Liver (tissue), 9 donors: ENCODE results near the gene WWOX. TPM values are rescaled to one million over a fixed set of nuclear protein-coding genes. Genes with fewer than 3 reads are reported as not detected.

Experiments used
- DNase-seq: peaks from one replicate; pipeline ENCODE4 v3.0.0-alpha.2; 2017; ENCODE audit warnings: low spot score
- H3K27ac ChIP-seq, 2 donors: one replicate each; pipeline ENCODE4 v1.7.0; 2013; ENCODE audit warnings: inconsistent platforms in 2 of 2, low read length in 2 of 2, control low read depth in 1 of 2, low read depth in 1 of 2, mild to moderate bottlenecking in 1 of 2
- H3K27me3 ChIP-seq, 4 donors: one replicate each; pipeline versions ENCODE4 v1.6.1 to v1.7.0; 2013; ENCODE audit warnings: low read length in 3 of 4, inconsistent platforms in 1 of 4, mild to moderate bottlenecking in 1 of 4, moderate library complexity in 1 of 4; ENCODE audit not compliant: control insufficient read depth in 4 of 4, insufficient read depth in 4 of 4
- H3K36me3 ChIP-seq, 4 donors: one replicate each; pipeline versions ENCODE4 v1.6.1 to v1.7.0; 2013; ENCODE audit warnings: low read length in 3 of 4, mild to moderate bottlenecking in 3 of 4, low read depth in 1 of 4, moderate library complexity in 1 of 4; ENCODE audit not compliant: control insufficient read depth in 4 of 4, insufficient read depth in 3 of 4
- H3K4me1 ChIP-seq, 4 donors: one replicate each; pipeline versions ENCODE4 v1.6.1 to v1.7.0; 2013; ENCODE audit warnings: low read length in 3 of 4, mild to moderate bottlenecking in 3 of 4, moderate library complexity in 1 of 4; ENCODE audit not compliant: control insufficient read depth in 4 of 4, insufficient read depth in 4 of 4
- H3K4me3 ChIP-seq, 3 donors: one replicate each; pipeline versions ENCODE4 v1.6.1 to v1.7.0; 2013; ENCODE audit warnings: low read length in 3 of 3, control low read depth in 1 of 3, low read depth in 1 of 3, mild to moderate bottlenecking in 1 of 3
- H3K9ac ChIP-seq, 2 donors: one replicate each; pipeline ENCODE4 v1.7.0; 2013; ENCODE audit warnings: low read length in 2 of 2, mild to moderate bottlenecking in 2 of 2, moderate library complexity in 2 of 2, control low read depth in 1 of 2, low read depth in 1 of 2
- H3K9me3 ChIP-seq, 4 donors: one replicate each; pipeline versions ENCODE4 v1.6.1 to v1.7.0; 2013; ENCODE audit warnings: low read length in 3 of 4; ENCODE audit not compliant: control insufficient read depth in 4 of 4
- ATF3 ChIP-seq: IDR thresholded peaks from 2 replicates; pipeline ENCODE4 v1.6.1; 2016; ENCODE audit warnings: antibody characterized with exemption
- EGR1 ChIP-seq, 2 donors: IDR thresholded peaks; 2 replicates each; pipeline ENCODE4 v1.6.1; 2016 to 2018; ENCODE audit warnings: antibody characterized with exemption in 2 of 2, low read depth in 2 of 2
- FOXA1 ChIP-seq: IDR thresholded peaks from 2 replicates; pipeline ENCODE4 v1.6.1; 2016; ENCODE audit warnings: antibody characterized with exemption
- FOXA2 ChIP-seq: IDR thresholded peaks from 2 replicates; pipeline ENCODE4 v1.6.1; 2016; ENCODE audit warnings: antibody characterized with exemption
- HNF4A ChIP-seq, 2 donors: conservative IDR thresholded peaks; 2 replicates each; pipeline ENCODE4 v1.6.1; 2016; ENCODE audit warnings: antibody characterized with exemption in 2 of 2, mild to moderate bottlenecking in 2 of 2
- HNF4G ChIP-seq: IDR thresholded peaks from 2 replicates; pipeline ENCODE4 v1.6.1; 2016; ENCODE audit warnings: antibody characterized with exemption
- JUND ChIP-seq, 2 donors: IDR thresholded peaks; 2 replicates each; pipeline ENCODE4 v1.6.1; 2016; ENCODE audit warnings: antibody characterized with exemption in 2 of 2
- MAX ChIP-seq: IDR thresholded peaks from 2 replicates; pipeline ENCODE4 v1.6.1; 2016; ENCODE audit warnings: antibody characterized with exemption
- NR2F2 ChIP-seq: IDR thresholded peaks from 2 replicates; pipeline ENCODE4 v1.6.1; 2016; ENCODE audit warnings: antibody characterized with exemption
- RAD21 ChIP-seq, 2 donors: IDR thresholded peaks; 2 replicates each; pipeline ENCODE4 v1.6.1; 2016; ENCODE audit warnings: antibody characterized with exemption in 2 of 2, mild to moderate bottlenecking in 2 of 2
- REST ChIP-seq: IDR thresholded peaks from 2 replicates; pipeline ENCODE4 v1.6.1; 2016; ENCODE audit warnings: antibody characterized with exemption, mild to moderate bottlenecking
- SP1 ChIP-seq: IDR thresholded peaks from 2 replicates; pipeline ENCODE4 v1.6.1; 2018; ENCODE audit warnings: antibody characterized with exemption, mild to moderate bottlenecking
- TAF1 ChIP-seq: conservative IDR thresholded peaks from 2 replicates; pipeline ENCODE4 v1.6.1; 2016; ENCODE audit warnings: antibody characterized with exemption, mild to moderate bottlenecking
- YY1 ChIP-seq: IDR thresholded peaks from 2 replicates; pipeline ENCODE4 v1.6.1; 2016; ENCODE audit warnings: antibody characterized with exemption, mild to moderate bottlenecking
- WGBS: extraction: QIAGEN DNeasy Blood & Tissue Kit; methylation state at CpG from one replicate; pipeline ENCODE4 v1.1.7; 2013; 5-methylcytosine and 5-hydroxymethylcytosine counted together
- polyA plus RNA-seq, 2 donors: library from polyadenylated mRNA; stranded (reverse) in 1 of 2; unstranded in 1 of 2; fragments of 200-250 nt in 1 of 2; fragments of >200 nt in 1 of 2; fragmentation: Nextera tagmentation in 1 of 2; extraction: Ambion mirVana in 1 of 2; gene quantifications; one replicate each; pipeline versions ENCODE4 v1.2.1 to v1.2.3, GENCODE V29; 2013 to 2015
- total RNA-seq, 2 donors: library from RNA; depleted of rRNA; stranded (reverse); fragments of >200 nt; gene quantifications; one replicate each; pipeline ENCODE4 v1.2.3, GENCODE V29; 2014
- TF ChIP-seq, protein P1 (sequence below): fragments of 150-350 bp; IDR thresholded peaks from 2 replicates; pipeline ENCODE4 v1.5.1; 2017; ENCODE audit warnings: improper control_type of control experiment, low read depth, low read length; ENCODE audit not compliant: missing input control
- donor health status: healthy.
- donor health status: healthy.
- donor health status: healthy.
- donor health status: healthy.
- donor health status: healthy.

Gene WWOX
- total and polyA plus RNA-seq, 4 donors, result 9.8 to 46.0 (median 15.3) TPM

DNA sequence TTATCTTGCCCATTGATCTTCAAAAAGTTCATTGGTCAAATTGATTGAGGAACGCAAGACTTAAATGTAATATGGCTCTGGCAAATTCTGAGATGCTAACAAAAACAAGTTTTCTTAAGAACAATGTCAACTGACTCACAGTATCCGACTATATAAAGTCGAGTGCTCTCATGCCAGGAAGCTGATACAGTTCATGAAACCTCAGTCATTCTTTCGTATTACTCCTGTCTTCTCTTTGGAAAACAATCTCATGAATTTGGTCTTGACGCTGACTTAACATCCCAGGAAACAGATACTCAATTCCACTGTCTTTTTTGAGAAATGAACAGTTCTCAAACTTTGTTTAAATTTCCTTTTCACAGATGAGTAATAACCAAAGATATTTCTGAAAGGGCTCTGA lies 796.2 kb downstream of the WWOX start:
- Histone ChIP-seq H3K9ac (no peak overlapping the region), H3K27me3 (no peaks in the 10 kb centered on the region), H3K27ac (no peak overlapping the region), H3K36me3 (no peaks in the 10 kb centered on the region), H3K9me3 (no peaks in the 10 kb centered on the region), H3K4me1 (no peaks in the 10 kb centered on the region), H3K4me3 (no peak overlapping the region)
- WGBS, result 88% methylated on average over 5 of the region's 5 CpGs
- no peak for DNase-seq
- TF ChIP-seq FOXA1 (no peak), SP1 (no peak), YY1 (no peak)

- DNase-seq, result no peak
- Histone ChIP-seq H3K36me3 (no peaks in the 10 kb centered on the region), H3K9ac (no peak overlapping the region), H3K9me3 (no peaks in the 10 kb centered on the region), H3K27ac (no peak overlapping the region), H3K27me3 (no peaks in the 10 kb centered on the region), H3K4me1 (no peaks in the 10 kb centered on the region), H3K4me3 (no peak overlapping the region)
- no peak for TF ChIP-seq EGR1 (IDR thresholded peaks at IDR 0.05; ENCODE audit: low read depth in 2 of 2)
- TF ChIP-seq JUND (IDR thresholded peaks at IDR 0.05), result no peak
- TF ChIP-seq MAX, result no peak
- TF ChIP-seq TAF1, result no peak
- TF ChIP-seq ATF3, result no peak
- no peak for TF ChIP-seq RAD21 (IDR thresholded peaks at IDR 0.05)
- TF ChIP-seq REST, result no peak
- TF ChIP-seq FOXA2, result no peak
- 86% methylated on average over 9 of the region's 9 CpGs for WGBS
Measured at GRCh38 chr16:78896280-78896679, 796.8 kb downstream of the WWOX start.

- no peaks in the 10 kb centered on the region for H3K27me3 ChIP-seq
- no peak for TF ChIP-seq NR2F2
- TF ChIP-seq JUND (IDR thresholded peaks at IDR 0.05), result no peak
- no peak for TF ChIP-seq HNF4A (conservative IDR thresholded peaks at IDR 0.05)
- TF ChIP-seq, protein P1, sequence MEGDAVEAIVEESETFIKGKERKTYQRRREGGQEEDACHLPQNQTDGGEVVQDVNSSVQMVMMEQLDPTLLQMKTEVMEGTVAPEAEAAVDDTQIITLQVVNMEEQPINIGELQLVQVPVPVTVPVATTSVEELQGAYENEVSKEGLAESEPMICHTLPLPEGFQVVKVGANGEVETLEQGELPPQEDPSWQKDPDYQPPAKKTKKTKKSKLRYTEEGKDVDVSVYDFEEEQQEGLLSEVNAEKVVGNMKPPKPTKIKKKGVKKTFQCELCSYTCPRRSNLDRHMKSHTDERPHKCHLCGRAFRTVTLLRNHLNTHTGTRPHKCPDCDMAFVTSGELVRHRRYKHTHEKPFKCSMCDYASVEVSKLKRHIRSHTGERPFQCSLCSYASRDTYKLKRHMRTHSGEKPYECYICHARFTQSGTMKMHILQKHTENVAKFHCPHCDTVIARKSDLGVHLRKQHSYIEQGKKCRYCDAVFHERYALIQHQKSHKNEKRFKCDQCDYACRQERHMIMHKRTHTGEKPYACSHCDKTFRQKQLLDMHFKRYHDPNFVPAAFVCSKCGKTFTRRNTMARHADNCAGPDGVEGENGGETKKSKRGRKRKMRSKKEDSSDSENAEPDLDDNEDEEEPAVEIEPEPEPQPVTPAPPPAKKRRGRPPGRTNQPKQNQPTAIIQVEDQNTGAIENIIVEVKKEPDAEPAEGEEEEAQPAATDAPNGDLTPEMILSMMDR, result no peak
- TF ChIP-seq MAX, result no peak
- TF ChIP-seq TAF1, result no peak
- no peak for TF ChIP-seq HNF4G
- TF ChIP-seq ATF3, result no peak
- TF ChIP-seq EGR1 (IDR thresholded peaks at IDR 0.05; ENCODE audit: low read depth in 2 of 2), result no peak
- H3K4me3 ChIP-seq, result no peak overlapping the region
- no peaks in the 10 kb centered on the region for H3K4me1 ChIP-seq
- 90% methylated on average over 5 of the region's 5 CpGs for WGBS
- H3K9ac ChIP-seq, result no peak overlapping the region
- no peak overlapping the region for H3K27ac ChIP-seq
- no peaks in the 10 kb centered on the region for H3K9me3 ChIP-seq
- H3K36me3 ChIP-seq, result no peaks in the 10 kb centered on the region
- DNase-seq, result no peak
Measured at GRCh38 chr16:78897299-78897698, 797.8 kb downstream of the WWOX start.
